HG03520 (cell line): ENCODE results near the gene CD58.
A peak's percentile ranks its signal among the peaks of the same experiment; 100 is the strongest.

Experiments used
- ATAC-seq: cut with Tn5 transposase; IDR thresholded peaks from one replicate; pipeline ENCODE4 v1.9.1; 2021; ENCODE audit warnings: mild to moderate bottlenecking, moderate library complexity; ENCODE audit not compliant: unreplicated experiment

The CD58 gene

GRCh38 chr1:116545359-116545705 lies 25.5 kb downstream of the CD58 start:
- ATAC-seq, result peak; percentile 4

DNA sequence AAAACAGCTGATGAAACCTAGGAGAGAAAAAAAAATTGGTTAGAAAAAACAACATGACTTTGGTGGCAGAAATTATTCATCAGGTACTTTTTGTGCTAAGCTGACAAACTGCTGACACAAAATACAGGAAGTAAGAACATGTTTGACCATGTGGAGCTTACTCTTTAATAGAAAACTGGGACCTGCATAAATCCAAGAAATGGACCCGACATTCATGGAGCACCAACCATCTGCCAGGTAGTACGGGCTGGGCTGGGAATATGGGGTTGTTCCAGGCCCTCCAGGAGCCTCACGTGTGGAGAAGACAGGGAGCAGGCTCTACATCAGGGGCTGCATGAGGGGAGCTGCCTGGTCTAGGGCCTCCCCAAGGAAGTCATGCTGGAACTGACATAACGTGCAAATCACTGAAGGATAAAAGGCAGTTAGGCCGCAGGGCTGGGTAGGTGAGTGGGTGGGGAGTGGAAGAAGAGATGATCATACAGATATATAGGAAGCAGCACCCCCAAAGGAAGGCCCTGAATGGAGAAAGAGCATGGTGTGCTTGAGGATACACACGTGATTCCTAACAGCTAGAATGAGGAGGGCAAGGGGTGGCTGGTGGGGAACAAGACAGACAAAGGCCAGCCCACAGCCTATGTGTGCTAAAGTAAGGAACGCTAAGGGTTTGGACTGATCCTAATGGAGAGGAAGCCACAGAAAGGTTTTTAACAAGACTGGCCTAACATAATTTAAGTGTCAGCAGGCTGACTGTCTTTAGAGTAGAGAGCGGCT lies 26.1 kb downstream of the CD58 start:
- peak; percentile 33 for ATAC-seq

DNA sequence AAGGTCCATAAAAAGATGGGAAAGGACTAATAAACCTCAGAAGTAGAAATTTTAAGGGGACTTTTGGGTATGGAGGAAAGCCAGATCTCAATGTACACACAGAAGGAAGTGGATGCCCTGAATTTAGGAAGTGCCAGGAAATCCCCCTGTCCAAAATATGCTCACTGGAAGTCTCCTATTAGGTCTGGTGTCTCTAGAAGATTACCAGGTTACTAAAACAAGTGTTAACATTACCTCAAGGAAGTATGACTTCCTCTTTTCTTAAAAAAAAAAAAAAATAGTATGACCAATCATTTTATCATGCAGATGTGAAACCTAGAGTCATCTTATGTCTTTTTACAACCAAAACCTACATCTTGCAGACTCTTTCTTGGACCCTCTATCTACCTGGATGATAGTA lies 30.7 kb downstream of the CD58 start:
- peak; percentile 47 for ATAC-seq

DNA sequence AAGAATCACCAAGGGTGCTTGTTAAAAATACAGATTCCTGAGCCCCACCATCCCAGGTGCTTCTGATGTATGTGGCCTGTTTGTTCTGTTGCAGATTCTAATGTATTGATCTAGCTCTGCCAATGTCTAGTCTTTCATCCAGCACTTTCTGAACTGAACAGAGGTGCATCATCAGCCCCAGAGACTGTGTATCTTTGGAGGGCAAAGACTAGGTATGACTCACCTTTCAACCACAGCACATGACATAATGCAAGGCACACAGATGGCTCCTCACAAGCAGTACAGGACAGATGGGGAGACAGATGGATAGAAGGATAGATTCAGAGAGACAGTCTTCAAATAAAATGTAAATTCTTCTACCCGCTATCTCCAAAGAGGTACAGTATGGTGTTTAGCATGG lies 32.3 kb downstream of the CD58 start:
- ATAC-seq, result peak; percentile 63

DNA sequence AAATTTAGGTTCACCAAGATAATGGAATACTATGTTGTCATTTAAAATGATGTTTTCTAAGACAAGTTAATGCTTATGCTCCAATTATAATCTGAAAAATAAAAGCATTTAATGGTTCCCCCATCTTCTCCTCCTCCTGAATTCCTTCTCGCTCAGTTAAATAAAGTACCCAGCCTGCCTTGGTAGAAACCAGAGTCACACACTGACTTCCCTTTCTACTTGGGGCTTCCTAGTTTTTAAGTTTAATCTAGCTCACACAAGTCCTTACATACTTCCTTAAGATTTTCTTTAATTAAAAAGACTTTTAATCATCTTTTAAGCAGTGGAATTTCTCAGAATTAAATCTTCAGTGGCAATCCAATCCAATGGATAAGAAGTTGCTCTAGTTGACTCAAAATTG lies 32.9 kb downstream of the CD58 start:
- no peak for ATAC-seq

- no peak for ATAC-seq
Measured at GRCh38 chr1:116537040-116537831, 33.6 kb downstream of the CD58 start.

DNA sequence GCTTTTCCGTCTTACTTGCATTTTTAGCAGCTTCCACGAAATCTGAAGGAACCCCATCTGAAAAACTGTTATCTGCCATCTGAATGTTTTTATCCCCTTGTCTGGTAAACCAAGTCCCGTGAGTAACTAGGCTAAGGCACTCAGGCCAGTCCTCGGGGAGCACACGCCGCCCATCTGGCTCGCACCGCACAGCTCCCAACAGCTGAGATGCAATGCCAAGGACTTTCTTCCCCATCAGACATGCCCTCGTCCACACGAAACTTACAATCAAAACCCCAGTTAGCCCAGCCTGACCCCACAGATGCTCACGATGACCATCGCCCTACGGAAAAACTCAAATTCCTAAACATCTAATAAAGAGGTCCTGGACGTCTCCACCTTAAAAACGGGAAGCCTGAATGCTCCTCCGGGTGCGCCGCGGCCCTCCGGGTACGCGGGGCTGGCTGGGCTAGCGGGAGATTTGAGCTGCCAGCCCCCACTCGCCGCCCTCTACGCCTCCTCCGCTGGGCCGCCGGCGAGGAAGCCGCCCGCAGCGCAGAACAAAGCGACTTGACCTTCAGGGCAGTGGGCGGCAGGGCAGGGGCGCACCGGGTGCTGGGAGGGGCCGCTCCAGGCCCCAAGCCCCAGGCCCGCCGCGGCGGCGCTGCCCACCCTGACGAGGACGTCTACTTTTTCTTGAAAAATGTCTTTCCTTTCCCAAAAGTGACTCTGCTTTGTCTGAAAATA lies 36.6 kb downstream of the CD58 start:
- ATAC-seq, result no peak

DNA sequence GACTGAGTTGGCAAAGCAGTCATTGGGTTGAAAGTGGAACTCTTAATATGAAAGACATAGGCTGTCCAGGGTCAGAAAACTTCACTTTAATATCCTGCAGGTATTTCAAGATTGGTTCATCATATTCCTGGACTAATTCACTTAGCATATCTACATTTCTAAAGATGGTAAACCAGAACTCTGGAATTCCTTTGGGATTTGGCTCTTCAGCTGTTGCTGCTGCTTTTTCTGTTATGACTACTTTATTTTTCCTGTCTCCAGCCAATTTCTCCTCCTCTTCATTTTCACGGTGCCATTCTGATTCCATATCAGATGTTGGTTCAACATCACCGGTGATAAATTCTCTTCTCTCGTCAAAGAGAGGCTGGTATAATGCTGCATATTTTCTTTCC lies 37.4 kb downstream of the CD58 start:
- ATAC-seq, result no peak

- ATAC-seq, result no peak
Measured at GRCh38 chr1:116532671-116533428, 38.0 kb downstream of the CD58 start.

- ATAC-seq, result no peak
Measured at GRCh38 chr1:116531917-116532316, 38.9 kb downstream of the CD58 start.

DNA sequence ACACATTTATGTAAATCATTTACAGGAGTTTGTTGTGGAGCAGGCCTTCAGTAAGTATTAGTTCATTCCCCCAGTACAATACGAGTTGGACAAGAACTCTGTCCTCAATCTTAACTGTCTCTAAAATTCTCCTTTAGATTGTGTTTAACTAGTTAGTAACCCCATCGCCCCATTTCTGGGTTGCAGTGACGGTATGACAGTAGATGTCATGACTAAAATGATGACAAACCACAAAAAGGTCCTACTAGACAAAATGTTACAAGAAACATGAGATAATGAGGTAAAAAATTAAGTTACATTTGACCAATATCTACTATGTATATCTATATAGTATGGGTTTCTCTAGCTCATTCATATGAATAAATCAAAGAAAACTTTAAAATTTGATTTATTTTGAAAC lies 41.1 kb downstream of the CD58 start:
- no peak for ATAC-seq

GRCh38 chr1:116529199-116529631 lies 41.6 kb downstream of the CD58 start:
- ATAC-seq, result no peak

GRCh38 chr1:116528329-116529083 lies 42.3 kb downstream of the CD58 start:
- ATAC-seq, result no peak

DNA sequence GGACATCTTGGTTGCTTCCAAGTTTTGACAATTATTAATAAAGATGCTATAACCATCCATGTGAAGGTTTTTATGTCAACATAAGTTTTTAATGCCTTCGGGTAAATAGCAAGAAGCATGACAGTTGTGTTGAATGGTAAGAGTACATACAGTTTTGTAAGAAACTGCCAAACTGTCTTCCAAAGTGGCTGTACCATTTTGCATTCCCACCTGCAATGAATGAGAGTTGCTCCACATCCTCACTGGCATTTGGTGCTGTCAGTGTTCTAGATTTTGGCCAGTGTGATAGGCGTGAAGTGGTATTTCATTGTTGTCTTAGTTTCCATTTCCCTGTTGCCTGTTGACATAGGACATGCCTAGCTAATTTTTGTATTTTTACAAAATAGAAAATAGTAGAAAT lies 45.4 kb downstream of the CD58 start:
- no peak for ATAC-seq

GRCh38 chr1:116521186-116521585 lies 49.6 kb downstream of the CD58 start:
- ATAC-seq, result no peak

- no peak for ATAC-seq
Measured at GRCh38 chr1:116518400-116518799, 52.4 kb downstream of the CD58 start.

- no peak for ATAC-seq
Measured at GRCh38 chr1:116516631-116517030, 54.2 kb downstream of the CD58 start.

DNA sequence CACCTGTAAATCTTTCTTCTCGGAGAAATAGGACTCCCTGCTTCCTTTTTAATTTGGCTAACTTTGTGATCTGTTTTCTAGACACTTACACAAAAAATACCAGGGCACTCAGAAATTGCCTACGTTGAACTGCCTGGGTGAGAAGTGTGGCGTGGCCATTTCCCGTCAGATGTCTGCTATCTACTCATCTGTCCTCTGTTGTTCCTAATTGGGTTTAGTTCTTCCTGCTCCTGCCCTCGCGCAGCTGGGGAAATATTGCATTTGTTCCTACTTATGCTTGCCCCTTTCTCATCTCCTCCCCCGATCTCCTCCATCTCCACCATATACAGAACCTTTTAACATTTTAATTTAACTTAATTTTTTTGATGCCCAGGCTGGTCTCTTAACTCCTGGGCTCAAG lies 55.1 kb downstream of the CD58 start:
- peak; percentile 17 for ATAC-seq

DNA sequence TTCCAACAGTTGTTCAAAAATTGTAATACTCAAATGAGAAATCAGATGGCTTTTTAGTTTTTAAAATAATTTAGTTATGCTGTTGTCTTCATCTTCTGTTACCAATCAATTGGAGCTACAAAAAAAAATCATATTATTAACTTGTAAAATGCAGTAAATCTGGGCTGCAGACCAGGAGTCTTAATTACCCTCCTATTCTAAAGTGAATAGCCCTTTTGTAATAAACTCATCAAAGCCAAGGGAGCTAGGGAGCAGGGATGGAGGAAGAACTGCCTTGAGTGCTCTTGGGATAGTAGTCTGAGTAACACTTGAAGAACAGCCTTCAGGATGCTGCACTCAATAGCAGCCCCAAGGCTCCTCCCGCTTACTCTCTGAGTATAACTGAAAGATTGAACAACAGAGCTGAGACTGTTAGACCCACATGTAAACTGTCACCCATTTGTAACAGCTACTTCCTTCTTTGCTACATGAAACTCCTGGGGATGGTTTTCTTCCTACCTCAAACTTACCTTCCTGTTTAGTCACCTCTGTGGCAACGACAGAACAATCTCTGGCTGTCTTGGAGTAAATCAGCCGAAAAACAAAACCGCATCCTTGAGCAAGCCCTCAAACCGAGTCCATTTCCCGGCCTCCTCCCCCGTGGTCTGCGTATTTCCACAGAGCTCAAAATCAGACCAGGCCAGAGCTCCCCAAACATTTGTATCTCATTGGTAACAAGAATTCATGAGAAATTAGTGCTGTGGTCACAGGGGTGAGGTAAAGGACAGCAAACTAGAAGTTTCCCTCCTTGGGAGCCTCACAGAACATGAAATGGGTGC lies 55.9 kb downstream of the CD58 start:
- ATAC-seq, result peak; percentile 77
